Transverse colon (tissue), 4 donors: ENCODE data around the gene TIPARP. TPM values are rescaled to one million over a fixed set of nuclear protein-coding genes. Genes with fewer than 3 reads are reported as not detected.

Source experiments
- DNase-seq: peaks from one replicate; pipeline ENCODE4 v3.0.0-alpha.2; 2019
- H3K27ac ChIP-seq, 4 donors: fragments of 200-600 bp; sonication (generic); 2 replicates each; pipeline ENCODE4 v1.5.1; 2016 to 2018; ENCODE audit warnings: inconsistent platforms in 4 of 4
- H3K27me3 ChIP-seq: fragments of 200-600 bp; sonication (generic); 2 replicates; pipeline ENCODE4 v1.5.1; 2017; ENCODE audit warnings: inconsistent platforms
- H3K36me3 ChIP-seq, 4 donors: fragments of 200-600 bp; sonication (generic); 2 replicates each; pipeline ENCODE4 v1.5.1; 2017 to 2019; ENCODE audit warnings: inconsistent platforms in 4 of 4
- H3K4me1 ChIP-seq, 4 donors: fragments of 200-600 bp; sonication (generic); 2 replicates each; pipeline ENCODE4 v1.5.1; 2017 to 2020; ENCODE audit warnings: inconsistent platforms in 4 of 4
- H3K4me3 ChIP-seq, 4 donors: fragments of 200-600 bp; sonication (generic); 1 replicate in 1 of 4; 2 replicates in 3 of 4; pipeline versions ENCODE4 v1.5.1 to v1.6.1; 2017 to 2019; ENCODE audit warnings: inconsistent platforms in 4 of 4
- H3K9me3 ChIP-seq, 2 donors: fragments of 200-600 bp; sonication (generic); 2 replicates each; pipeline ENCODE4 v1.5.1; 2017 to 2019; ENCODE audit warnings: inconsistent platforms in 2 of 2
- EP300 ChIP-seq: sonication (generic); formaldehyde crosslinking; IDR thresholded peaks from one replicate; pipeline ENCODE4 v1.6.1; 2017; ENCODE audit warnings: antibody characterized with exemption, low read depth
- POLR2A ChIP-seq: fragments of 450-650 bp; IDR thresholded peaks from one replicate; pipeline ENCODE4 v1.6.1; 2016; ENCODE audit warnings: antibody characterized with exemption, mild to moderate bottlenecking, moderate library complexity
- POLR2AphosphoS5 ChIP-seq, 3 donors: sonication (generic); formaldehyde crosslinking; IDR thresholded peaks; one replicate each; pipeline ENCODE4 v1.6.1; 2016; ENCODE audit warnings: antibody characterized with exemption in 3 of 3
- WGBS, 2 donors: methylation state at CpG; one replicate each; pipeline ENCODE4 v1.1.5; 2018; ENCODE audit warnings: low coverage in 1 of 2; 5-methylcytosine and 5-hydroxymethylcytosine counted together
- in situ Hi-C, 4 donors: fragments of 200-750 bp; cut with MboI; loops; one replicate each; pipeline versions ENCODE4 v1.15.0 to v1.15.1; 2017; ENCODE audit warnings: low sequenced_read_pairs in 3 of 4, low pct_ligation_motif_present in 1 of 4, low pct_unique_long_range_greater_than_20kb in 1 of 4
- intact Hi-C: fragments of 100-400 bp; cut with DNase I; formaldehyde crosslinking; loops from one replicate; pipeline ENCODE4 v1.15.1; 2023; ENCODE audit warnings: low total_unique reads
- total RNA-seq, 4 donors: library from RNA; depleted of rRNA; stranded (reverse); fragments of >200 nt; gene quantifications; one replicate each; pipeline ENCODE4 v1.1.0, GENCODE V29; 2016
- TF ChIP-seq, protein P1 (sequence below), 5 experiments: fragments of 200-600 bp in 3 of 5; fragments of 450-650 bp in 2 of 5; sonication (generic) in 3 of 5; IDR thresholded peaks; 1 replicate in 2 of 5; 2 replicates in 3 of 5; pipeline ENCODE4 v1.5.1; 2016 to 2017; ENCODE audit warnings: antibody characterized with exemption in 5 of 5, inconsistent platforms in 3 of 5, mild to moderate bottlenecking in 2 of 5, moderate library complexity in 1 of 5

TIPARP gene
- total RNA-seq, 4 donors from 2014 or later, result 11.9 to 47.1 (median 34.3) TPM

DNA sequence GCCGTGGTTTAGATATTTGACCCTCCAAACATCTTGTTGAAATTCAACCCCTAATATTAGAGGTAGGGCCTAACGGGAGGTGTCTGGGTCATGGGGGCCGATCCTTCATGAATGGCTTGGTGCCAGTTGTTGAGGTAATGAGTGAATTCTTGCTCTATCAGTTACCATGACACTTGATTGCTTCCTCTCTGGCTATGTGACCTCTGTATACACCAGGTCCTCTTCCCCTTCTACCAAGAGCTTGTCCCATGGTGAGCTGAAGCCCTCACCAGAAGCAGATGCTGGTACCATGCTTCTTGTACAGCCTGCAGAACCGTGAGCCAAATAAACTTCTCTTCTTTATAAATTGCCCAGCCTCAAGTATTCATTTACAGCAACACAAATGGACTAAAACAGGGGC, 41.8 kb upstream of the TIPARP start:
- no peak overlapping the region for H3K4me3 ChIP-seq

DNA sequence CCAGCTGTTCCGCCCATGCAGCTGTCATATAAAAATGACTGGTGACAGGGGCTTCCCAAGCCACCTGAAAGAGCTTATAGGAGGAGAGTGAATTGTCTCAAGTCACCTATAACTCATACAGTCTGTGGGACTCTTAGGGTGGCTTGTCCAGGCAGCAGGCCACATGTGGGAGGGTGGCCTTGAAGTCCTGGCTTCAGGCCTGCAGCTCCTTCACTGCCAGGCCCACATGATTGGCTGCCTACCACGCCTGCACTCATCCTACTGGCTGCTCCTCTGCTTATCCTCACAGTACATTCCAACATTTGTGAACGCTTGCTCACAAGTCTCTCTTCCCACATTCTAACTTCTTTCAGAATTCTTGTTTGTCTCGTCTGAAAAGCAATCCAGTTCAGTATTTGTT, 41.1 kb upstream of the TIPARP start:
- Histone ChIP-seq H3K9me3 (no peaks in the 10 kb centered on the region), H3K27ac (no peak overlapping the region), H3K4me1 (peaks cover 0 to 18% (median 5%) of the 10 kb centered on the region in 4 donors), H3K36me3 (no peaks in the 10 kb centered on the region), H3K4me3 (no peak overlapping the region), H3K27me3 (no peaks in the 10 kb centered on the region)
- intact Hi-C loops, result no loop called here
- TF ChIP-seq EP300, result no peak
- TF ChIP-seq, protein P1, sequence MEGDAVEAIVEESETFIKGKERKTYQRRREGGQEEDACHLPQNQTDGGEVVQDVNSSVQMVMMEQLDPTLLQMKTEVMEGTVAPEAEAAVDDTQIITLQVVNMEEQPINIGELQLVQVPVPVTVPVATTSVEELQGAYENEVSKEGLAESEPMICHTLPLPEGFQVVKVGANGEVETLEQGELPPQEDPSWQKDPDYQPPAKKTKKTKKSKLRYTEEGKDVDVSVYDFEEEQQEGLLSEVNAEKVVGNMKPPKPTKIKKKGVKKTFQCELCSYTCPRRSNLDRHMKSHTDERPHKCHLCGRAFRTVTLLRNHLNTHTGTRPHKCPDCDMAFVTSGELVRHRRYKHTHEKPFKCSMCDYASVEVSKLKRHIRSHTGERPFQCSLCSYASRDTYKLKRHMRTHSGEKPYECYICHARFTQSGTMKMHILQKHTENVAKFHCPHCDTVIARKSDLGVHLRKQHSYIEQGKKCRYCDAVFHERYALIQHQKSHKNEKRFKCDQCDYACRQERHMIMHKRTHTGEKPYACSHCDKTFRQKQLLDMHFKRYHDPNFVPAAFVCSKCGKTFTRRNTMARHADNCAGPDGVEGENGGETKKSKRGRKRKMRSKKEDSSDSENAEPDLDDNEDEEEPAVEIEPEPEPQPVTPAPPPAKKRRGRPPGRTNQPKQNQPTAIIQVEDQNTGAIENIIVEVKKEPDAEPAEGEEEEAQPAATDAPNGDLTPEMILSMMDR (IDR thresholded peaks at IDR 0.05), result no peak
- TF ChIP-seq POLR2A, result no peak
- TF ChIP-seq POLR2AphosphoS5 (IDR thresholded peaks at IDR 0.05), result no peak
- 87 to 88% methylated on average over 3 to 4 of the region's 4 CpGs for WGBS, 2 donors
- no peak for DNase-seq
- in situ Hi-C loops, result no loop called here

More for the DNA sequence above, 41.8 kb upstream of the TIPARP start:
- Histone ChIP-seq H3K27ac (no peak overlapping the region), H3K4me1 (peaks cover 0 to 11% (median 2%) of the 10 kb centered on the region in 4 donors), H3K9me3 (no peaks in the 10 kb centered on the region), H3K27me3 (no peaks in the 10 kb centered on the region), H3K36me3 (no peaks in the 10 kb centered on the region)
- DNase-seq, result no peak
- in situ Hi-C loops (no loop called here), intact Hi-C loops (no loop called here)
- WGBS, 2 donors, result 82 to 100% methylated on average over 1 to 4 of the region's 4 CpGs
- TF ChIP-seq, protein P1 (IDR thresholded peaks at IDR 0.05), result no peak

DNA sequence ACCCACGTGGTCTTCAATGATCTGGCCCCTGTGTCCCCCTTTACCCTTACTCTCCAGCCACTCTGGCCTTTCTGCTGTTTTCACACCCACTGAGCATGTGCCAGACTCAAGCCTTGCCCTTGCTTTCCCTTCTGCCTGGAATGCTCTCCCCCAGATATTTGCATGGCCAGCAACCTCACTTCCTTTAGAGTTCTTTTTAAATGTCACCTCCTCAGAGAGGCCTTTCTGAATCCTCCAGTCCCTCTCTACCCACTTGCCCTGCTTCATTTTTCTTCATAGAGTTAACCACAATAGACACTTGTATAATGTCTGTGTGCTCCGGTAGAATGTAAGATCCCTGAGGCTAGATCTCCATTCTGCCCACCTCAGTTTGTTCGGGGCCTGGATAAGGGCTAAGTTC, 39.4 kb upstream of the TIPARP start:
- no peak for DNase-seq
- Histone ChIP-seq H3K27me3 (no peaks in the 10 kb centered on the region), H3K27ac (no peak overlapping the region), H3K4me3 (no peak overlapping the region), H3K4me1 (peaks cover 0 to 21% (median 5%) of the 10 kb centered on the region in 4 donors), H3K9me3 (no peaks in the 10 kb centered on the region), H3K36me3 (no peaks in the 10 kb centered on the region)
- intact Hi-C loops (no loop called here), in situ Hi-C loops (no loop called here)
- TF ChIP-seq POLR2AphosphoS5 (IDR thresholded peaks at IDR 0.05), result no peak
- no peak for TF ChIP-seq EP300
- no peak for TF ChIP-seq POLR2A
- TF ChIP-seq, protein P1 (IDR thresholded peaks at IDR 0.05), result no peak
- 86 to 90% methylated on average over 3 of the region's 3 CpGs for WGBS, 2 donors

DNA sequence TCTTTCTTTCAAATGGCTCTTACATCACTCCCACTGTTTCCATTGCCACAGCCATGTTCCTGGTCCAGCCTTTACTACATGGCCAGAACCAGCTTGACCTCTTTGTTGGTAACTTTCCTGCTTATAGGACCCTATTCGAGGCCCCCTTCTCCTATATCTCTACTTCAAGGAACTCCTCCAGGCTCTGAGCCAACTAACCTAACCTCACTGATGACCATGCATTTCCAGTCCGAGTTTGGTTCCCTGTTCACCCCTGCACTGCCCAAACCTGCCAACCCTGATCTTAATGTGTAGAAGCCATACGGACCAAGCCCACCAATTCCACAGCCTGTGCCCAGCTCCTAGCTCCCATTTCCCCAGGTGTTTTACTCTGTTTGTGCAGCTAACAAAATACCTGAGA, 38.4 kb upstream of the TIPARP start:
- Histone ChIP-seq H3K4me1 (peaks cover 0 to 21% (median 5%) of the 10 kb centered on the region in 4 donors), H3K36me3 (no peaks in the 10 kb centered on the region), H3K27ac (no peak overlapping the region), H3K27me3 (no peaks in the 10 kb centered on the region), H3K9me3 (no peaks in the 10 kb centered on the region), H3K4me3 (no peak overlapping the region)
- in situ Hi-C loops (no loop called here), intact Hi-C loops (no loop called here)
- no peak for DNase-seq
- WGBS, 2 donors, result 75 to 78% methylated on average over 2 to 3 of the region's 3 CpGs
- TF ChIP-seq, protein P1 (IDR thresholded peaks at IDR 0.05), result no peak
- TF ChIP-seq POLR2AphosphoS5 (IDR thresholded peaks at IDR 0.05) (no peak), EP300 (no peak), POLR2A (no peak)
